ENCODE data around the gene PPT2.

- peak in 1 of 2 experiments; percentile 15; a peak in 2 of 4 replicates for TF ChIP-seq CTCF (conservative IDR thresholded peaks at IDR 0.05; ENCODE audit: low read depth in 2 of 2)
- no peak for TF ChIP-seq ZNF114 (CRISPR knock-in tag; IDR thresholded peaks at IDR 0.05)
- no peak for TF ChIP-seq JUNB (IDR thresholded peaks at IDR 0.05; ENCODE audit: unreplicated experiment)
- TF ChIP-seq EZH2phosphoT487 (IDR thresholded peaks at IDR 0.05; ENCODE audit: unreplicated experiment): no peak
- TF ChIP-seq POLR2AphosphoS5 (IDR thresholded peaks at IDR 0.05; ENCODE audit: low read depth): no peak
Observed at GRCh38 chr6:32147401-32148132, 6.4 kb upstream of the PPT2 start.

Data from GM23338 (cell line).